GM12875 (cell line): ENCODE data around the gene COL25A1.
"Not testable (repeated sequence)": the region's sequence is repeated elsewhere in the genome, so short reads cannot be mapped to it uniquely, and the experiment has no call there.

Experiments used
- H3K4me3 ChIP-seq: one replicate; pipeline ENCODE4 v1.5.1; 2011; ENCODE audit warnings: low read depth, low read length, control low read depth
- TF ChIP-seq, protein P1 (sequence below): IDR thresholded peaks from 2 replicates; pipeline ENCODE4 v1.5.1; 2011; ENCODE audit warnings: low read depth, mild to moderate bottlenecking, control low read depth, inconsistent platforms, low read length, moderate library complexity, borderline replicate concordance; ENCODE audit not compliant: insufficient read depth

Gene COL25A1

DNA sequence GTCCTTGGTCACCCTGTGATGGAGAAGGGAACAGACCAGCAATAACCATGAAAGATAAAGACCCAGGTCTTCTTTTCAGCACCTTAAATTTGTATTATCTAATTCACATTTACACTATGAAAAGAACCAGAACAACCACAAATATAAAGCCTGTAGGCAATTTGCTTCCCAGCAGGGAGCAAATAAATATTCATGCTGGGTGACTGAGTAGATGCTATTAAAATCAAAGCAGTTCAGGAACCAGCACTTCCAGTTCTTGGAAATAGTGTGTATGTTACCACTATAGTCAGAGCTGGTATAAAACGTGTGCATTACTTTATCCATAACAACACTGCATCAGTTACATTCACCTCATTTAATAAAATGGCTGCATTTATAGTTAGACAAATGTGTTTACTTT, 361.8 kb downstream of the COL25A1 start:
- TF ChIP-seq, protein P1, sequence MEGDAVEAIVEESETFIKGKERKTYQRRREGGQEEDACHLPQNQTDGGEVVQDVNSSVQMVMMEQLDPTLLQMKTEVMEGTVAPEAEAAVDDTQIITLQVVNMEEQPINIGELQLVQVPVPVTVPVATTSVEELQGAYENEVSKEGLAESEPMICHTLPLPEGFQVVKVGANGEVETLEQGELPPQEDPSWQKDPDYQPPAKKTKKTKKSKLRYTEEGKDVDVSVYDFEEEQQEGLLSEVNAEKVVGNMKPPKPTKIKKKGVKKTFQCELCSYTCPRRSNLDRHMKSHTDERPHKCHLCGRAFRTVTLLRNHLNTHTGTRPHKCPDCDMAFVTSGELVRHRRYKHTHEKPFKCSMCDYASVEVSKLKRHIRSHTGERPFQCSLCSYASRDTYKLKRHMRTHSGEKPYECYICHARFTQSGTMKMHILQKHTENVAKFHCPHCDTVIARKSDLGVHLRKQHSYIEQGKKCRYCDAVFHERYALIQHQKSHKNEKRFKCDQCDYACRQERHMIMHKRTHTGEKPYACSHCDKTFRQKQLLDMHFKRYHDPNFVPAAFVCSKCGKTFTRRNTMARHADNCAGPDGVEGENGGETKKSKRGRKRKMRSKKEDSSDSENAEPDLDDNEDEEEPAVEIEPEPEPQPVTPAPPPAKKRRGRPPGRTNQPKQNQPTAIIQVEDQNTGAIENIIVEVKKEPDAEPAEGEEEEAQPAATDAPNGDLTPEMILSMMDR: no peak
- no peak overlapping the region for H3K4me3 ChIP-seq

DNA sequence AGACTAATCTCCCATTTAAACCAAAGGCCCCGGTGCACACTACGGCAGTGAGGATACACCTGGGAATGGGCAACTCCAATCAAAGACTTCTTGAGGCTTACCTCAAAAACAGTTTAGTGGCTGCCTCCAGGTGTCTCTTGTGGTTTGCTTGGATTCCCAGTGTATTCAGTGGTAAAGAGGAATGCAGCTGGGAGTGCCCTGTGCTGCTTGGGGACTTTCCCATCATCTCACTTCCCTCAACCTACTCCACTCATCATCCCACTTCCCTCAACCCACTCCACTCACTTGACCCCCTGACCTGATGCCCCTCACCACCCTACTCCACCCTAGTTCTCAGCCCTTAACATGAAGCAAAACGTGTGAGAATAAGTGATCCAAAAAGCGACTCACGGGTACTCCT, 362.3 kb downstream of the COL25A1 start:
- H3K4me3 ChIP-seq: no peak overlapping the region
- TF ChIP-seq, protein P1: no peak

DNA sequence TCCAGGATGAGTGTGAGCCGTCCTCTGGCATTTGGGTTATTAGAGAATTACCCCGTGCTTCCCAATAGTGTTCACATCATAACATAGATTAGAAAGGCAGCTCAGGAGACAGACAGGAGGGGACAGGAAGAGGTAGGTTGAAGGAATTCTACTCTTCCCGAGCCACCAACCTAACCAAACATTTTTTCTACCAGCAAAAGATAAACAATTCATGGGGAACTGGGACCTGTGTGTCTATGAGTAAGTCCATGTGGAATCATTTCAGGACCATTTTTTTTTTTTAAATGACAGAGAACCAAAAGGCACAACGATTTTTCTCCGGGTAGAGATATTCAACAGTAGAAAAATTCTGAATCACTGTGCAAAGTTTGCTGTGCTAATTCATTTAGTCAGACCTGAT, 365.4 kb downstream of the COL25A1 start:
- no peak overlapping the region for H3K4me3 ChIP-seq
- TF ChIP-seq, protein P1: no peak

DNA sequence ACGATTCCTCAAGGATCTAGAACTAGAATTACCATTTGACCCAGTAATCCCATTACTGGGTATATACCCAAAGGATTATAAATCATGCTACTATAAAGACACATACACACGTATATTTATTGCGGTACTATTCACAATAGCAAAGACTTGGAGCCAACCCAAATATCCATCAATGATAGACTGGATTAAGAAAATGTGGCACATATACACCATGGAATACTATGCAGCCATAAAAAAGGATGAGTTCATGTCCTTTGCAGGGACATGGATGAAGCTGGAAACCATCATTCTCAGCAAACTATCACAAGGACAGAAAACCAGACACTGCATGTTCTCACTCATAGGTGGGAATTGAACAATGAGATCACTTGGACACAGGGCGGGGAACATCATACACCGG, 368.5 kb downstream of the COL25A1 start:
- not testable (repeated sequence) for H3K4me3 ChIP-seq

DNA sequence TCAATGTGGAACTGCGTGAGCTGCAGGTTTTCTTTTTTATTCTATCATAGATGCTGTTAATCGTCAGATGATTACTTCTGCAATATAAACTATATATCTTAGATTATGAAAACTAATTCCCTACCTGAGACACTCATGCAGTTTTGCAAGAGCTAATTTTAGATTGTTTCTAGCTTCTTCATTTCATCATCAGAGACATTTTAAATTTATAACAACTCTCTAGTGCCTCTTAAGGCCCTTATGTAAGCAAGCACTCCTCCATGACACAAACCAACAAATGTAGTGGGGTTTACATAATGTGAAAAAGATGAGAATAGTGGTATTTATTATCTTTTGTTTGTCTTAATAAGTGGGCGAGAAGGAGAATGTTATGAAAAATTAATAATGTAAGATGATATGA, 369.4 kb downstream of the COL25A1 start:
- TF ChIP-seq, protein P1: no peak
- no peak overlapping the region for H3K4me3 ChIP-seq

DNA sequence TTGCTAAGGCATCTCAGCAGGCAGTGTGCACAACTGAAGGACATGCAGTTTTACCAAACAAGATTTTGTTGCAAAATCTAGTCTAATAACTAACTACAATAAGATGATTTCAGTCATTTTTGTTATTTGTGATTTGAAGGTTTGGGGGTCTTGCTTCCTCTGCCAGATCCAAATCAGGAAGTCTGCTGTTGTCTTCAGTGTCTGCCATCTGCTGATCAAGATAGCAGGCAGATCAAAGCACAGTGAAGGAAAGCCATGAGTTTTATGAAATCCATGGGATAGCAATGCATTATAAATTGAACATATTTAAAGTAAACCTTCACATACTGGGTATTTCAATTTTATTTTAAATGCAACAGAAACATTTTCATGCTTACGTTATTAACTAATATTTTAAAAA, 370.5 kb downstream of the COL25A1 start:
- H3K4me3 ChIP-seq: no peak overlapping the region
- TF ChIP-seq, protein P1: no peak

DNA sequence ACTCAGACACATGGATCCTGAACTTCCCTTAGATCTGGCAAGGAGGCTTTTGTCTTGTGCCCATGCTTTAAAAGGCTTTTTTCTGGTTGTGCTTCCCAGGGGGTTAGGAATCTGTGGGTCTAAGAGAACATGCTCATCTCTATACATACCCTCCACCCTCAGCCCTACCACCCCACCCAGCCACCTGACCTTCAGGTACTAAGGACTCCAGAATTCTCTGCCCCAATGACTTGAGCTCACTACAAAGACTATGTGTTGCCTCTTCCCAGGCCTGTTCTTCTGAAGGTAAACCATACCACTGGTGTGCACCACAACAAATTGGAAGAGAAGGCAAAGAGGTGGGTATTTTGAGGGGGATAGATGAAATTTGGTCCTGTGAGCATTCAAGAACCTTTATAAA, 372.3 kb downstream of the COL25A1 start:
- TF ChIP-seq, protein P1: no peak
- H3K4me3 ChIP-seq: no peak overlapping the region

DNA sequence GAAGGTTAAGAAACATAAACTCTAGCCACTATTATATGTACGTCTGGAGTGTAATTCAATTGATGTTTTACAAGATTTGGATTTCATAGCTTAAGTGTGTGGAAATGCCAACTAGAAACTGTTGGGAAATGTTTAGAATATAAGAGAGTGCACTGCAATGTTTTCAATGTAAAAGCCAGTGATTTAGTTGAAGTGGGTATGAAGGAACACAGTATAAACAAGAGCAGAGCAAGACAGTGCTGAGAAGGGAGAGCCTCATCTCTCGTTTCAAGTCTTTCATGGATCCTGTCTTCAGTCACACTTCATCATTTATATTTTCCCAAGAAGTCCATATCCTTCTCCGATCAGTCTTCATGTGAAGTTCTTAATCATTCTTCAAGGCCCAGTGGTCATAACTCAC, 375.7 kb downstream of the COL25A1 start:
- TF ChIP-seq, protein P1: no peak
- H3K4me3 ChIP-seq: no peak overlapping the region
